Neutrophil (primary cell): Measurements from ENCODE around the gene RSU1.
"Not testable (repeated sequence)": the region's sequence is repeated elsewhere in the genome, so short reads cannot be mapped to it uniquely, and the experiment has no call there.

Source experiments
- H3K27ac ChIP-seq: fragments of 200-600 bp; sonication (generic); 2 replicates; pipeline ENCODE4 v1.5.1; 2016; ENCODE audit warnings: mild to moderate bottlenecking, moderate library complexity
- H3K27me3 ChIP-seq: fragments of 200-600 bp; sonication (generic); 2 replicates; pipeline ENCODE4 v1.6.0; 2016; ENCODE audit warnings: mild to moderate bottlenecking
- H3K36me3 ChIP-seq: fragments of 200-600 bp; sonication (generic); 2 replicates; pipeline ENCODE4 v1.5.1; 2017
- H3K4me1 ChIP-seq, 2 experiments: fragments of 200-600 bp in 1 of 2; sonication (generic) in 1 of 2; 1 replicate in 1 of 2; 2 replicates in 1 of 2; pipeline versions ENCODE4 v1.5.1 to v1.6.1; 2013 to 2016; ENCODE audit warnings: low read depth in 1 of 2, low read length in 1 of 2, mild to moderate bottlenecking in 1 of 2, moderate library complexity in 1 of 2; ENCODE audit not compliant: control insufficient read depth in 1 of 2, insufficient read depth in 1 of 2
- H3K4me3 ChIP-seq, 2 experiments: fragments of 200-600 bp in 1 of 2; sonication (generic) in 1 of 2; 1 replicate in 1 of 2; 2 replicates in 1 of 2; pipeline ENCODE4 v1.5.1; 2013 to 2016; ENCODE audit warnings: low read depth in 1 of 2, low read length in 1 of 2, mild to moderate bottlenecking in 1 of 2, moderate library complexity in 1 of 2
- H3K9me3 ChIP-seq: fragments of 200-600 bp; sonication (generic); 2 replicates; pipeline ENCODE4 v1.5.1; 2016
- TF ChIP-seq, protein P1 (sequence below): fragments of 200-600 bp; sonication (generic); IDR thresholded peaks from 2 replicates; pipeline ENCODE4 v1.5.1; 2016; ENCODE audit warnings: antibody characterized with exemption

Gene RSU1

DNA sequence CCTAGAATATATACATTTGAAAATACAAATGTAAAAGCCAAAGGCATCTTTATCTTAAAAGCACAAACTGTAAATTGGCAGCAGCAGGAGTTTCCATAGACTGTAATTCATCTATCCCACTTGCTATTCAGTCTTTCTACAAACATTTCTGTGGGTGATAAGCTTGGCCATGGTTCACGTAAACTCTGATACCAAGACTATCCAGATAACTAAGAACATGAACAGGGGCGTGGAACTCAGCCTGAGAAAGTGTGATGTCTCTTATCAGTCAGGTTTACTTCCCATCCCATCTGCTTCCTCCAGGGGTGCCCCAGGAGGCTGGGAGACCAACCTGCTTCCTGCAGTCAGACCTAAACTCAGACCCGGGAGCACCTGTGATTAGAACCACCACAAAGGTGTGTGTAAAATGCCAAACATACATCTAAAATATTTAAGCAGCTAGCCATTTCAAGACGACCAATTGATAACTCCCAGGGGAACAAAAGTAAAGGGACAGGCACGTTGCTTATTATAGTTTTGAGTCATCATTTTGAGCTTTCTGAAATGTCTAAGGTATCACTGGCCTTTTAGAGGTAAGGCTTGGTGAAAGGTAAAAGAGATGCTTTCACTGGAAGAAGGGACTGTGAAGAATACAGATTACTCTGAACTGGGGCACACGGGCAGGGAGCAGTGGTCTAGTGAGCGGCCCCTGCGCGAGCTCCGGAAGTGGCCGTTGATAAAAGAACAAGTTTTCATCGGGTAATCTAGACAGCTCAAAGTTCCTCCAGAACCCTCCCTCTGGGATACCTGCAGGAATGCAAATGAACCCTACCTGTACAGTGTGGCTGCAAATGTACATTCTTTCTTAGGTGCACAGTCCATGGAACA lies 51.5 kb downstream of the RSU1 start:
- TF ChIP-seq, protein P1, sequence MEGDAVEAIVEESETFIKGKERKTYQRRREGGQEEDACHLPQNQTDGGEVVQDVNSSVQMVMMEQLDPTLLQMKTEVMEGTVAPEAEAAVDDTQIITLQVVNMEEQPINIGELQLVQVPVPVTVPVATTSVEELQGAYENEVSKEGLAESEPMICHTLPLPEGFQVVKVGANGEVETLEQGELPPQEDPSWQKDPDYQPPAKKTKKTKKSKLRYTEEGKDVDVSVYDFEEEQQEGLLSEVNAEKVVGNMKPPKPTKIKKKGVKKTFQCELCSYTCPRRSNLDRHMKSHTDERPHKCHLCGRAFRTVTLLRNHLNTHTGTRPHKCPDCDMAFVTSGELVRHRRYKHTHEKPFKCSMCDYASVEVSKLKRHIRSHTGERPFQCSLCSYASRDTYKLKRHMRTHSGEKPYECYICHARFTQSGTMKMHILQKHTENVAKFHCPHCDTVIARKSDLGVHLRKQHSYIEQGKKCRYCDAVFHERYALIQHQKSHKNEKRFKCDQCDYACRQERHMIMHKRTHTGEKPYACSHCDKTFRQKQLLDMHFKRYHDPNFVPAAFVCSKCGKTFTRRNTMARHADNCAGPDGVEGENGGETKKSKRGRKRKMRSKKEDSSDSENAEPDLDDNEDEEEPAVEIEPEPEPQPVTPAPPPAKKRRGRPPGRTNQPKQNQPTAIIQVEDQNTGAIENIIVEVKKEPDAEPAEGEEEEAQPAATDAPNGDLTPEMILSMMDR: no peak
- Histone ChIP-seq H3K9me3 (no peaks in the 10 kb centered on the region), H3K36me3 (peaks cover 28% of the 10 kb centered on the region), H3K27me3 (no peaks in the 10 kb centered on the region), H3K27ac (no peak overlapping the region), H3K4me1 (no peaks in the 10 kb centered on the region), H3K4me3 (no peak overlapping the region)

DNA sequence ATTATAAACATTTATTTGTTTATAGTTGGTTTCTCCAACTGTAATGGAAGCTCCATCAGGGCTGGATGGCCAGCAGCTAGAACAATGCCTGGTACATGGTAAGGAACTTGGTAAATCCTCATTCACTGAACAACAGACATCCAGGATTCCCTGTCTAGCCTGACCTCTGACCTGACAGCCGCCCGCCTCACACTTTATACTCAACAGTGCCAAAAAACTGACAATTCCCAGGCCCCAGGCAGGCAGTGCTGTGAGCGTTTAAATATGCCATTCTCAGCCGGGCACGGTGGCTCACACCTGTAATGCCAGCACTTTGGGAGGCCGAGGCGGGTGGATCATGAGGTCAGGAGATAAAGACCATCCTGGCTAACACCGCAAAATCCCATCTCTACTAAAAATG lies 55.9 kb downstream of the RSU1 start:
- TF ChIP-seq, protein P1: no peak
- no peaks in the 10 kb centered on the region for H3K9me3 ChIP-seq

DNA sequence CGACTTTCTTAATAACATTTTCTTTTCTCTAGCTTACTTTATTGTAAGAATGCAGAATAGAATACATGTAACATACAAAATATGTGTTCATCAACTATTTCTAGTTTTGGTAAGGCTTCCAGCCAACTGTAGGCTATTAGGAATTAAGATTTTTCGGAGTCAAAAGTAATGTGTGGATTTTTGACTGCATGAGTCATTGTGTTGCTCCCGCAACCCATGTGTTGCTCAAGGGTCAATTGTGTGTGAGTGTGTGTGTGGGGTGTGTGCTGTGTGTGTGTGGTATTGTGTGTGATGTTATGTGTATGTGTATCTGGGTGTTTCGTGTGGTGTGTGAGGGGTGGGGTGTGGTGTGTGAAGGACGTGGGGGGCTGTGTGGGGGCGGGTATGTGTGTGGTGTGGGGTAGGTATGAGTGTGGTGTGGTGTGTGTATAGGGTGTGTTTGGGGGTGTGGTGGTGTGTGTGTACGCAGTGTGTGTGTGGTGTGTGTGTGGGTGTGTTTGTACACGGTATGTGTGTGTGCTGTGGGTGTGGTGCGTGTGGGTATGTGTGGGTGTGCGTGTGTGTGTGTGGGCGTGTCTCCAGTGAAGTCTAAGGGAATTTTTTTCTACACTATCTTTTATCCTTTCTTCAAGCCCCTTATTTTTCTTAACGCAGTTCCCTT lies 60.5 kb downstream of the RSU1 start:
- H3K27ac ChIP-seq: no peak overlapping the region
- H3K9me3 ChIP-seq: no peaks in the 10 kb centered on the region
- no peaks in the 10 kb centered on the region for H3K27me3 ChIP-seq
- H3K36me3 ChIP-seq: peaks cover 48% of the 10 kb centered on the region
- TF ChIP-seq, protein P1: no peak
- H3K4me3 ChIP-seq: no peak overlapping the region
- no peaks in the 10 kb centered on the region for H3K4me1 ChIP-seq

More for the DNA sequence above, 55.9 kb downstream of the RSU1 start:
- Histone ChIP-seq H3K27me3 (no peaks in the 10 kb centered on the region), H3K36me3 (peaks cover 39% of the 10 kb centered on the region), H3K4me1 (no peaks in the 10 kb centered on the region), H3K4me3 (no peak overlapping the region), H3K27ac (no peak overlapping the region)

DNA sequence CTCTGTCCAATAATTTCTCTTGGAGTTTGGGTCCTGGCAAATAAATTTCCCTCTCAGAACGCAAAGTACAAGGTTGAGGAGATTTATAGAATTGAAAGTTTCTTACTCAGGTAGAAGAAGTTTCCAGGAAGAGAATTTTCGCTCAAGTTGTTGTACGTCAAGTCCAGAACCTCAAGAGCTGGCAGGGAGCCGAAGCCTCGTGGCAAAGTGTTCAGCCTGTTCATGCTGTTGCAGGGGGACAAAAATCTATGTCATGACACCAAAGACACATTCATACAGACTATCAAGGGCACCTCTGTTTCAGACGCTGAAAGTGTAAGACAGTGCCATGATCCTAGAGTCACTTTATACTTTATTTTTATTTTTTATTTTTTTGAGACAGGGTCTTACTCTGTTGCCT lies 62.5 kb downstream of the RSU1 start:
- Histone ChIP-seq H3K9me3 (no peaks in the 10 kb centered on the region), H3K36me3 (peaks cover 60% of the 10 kb centered on the region), H3K4me1 (no peaks in the 10 kb centered on the region), H3K27me3 (no peaks in the 10 kb centered on the region), H3K4me3 (no peak overlapping the region), H3K27ac (no peak overlapping the region)
- TF ChIP-seq, protein P1: no peak

DNA sequence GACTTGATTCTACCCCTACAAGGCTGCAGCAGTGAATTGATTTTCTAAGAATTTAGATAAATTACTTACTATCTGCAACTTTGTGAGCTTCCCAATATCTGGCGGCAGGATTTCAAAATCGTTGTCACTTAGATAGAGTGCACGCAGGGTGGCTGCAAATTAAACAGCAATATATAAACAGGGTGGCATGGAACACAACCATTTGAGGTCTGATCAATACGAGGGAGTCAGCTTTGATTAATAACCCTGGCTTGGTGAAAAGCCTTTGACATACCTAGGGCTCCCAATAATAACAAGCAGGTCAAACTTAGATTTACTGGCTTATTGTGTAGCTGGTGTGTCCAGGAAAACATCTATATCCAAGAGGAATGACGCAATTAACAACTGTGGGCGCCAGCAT lies 64.4 kb downstream of the RSU1 start:
- H3K4me3 ChIP-seq, H3K27ac ChIP-seq, H3K4me1 ChIP-seq, H3K27me3 ChIP-seq, H3K9me3 ChIP-seq: not testable (repeated sequence)
- peaks cover 73% of the 10 kb centered on the region for H3K36me3 ChIP-seq

DNA sequence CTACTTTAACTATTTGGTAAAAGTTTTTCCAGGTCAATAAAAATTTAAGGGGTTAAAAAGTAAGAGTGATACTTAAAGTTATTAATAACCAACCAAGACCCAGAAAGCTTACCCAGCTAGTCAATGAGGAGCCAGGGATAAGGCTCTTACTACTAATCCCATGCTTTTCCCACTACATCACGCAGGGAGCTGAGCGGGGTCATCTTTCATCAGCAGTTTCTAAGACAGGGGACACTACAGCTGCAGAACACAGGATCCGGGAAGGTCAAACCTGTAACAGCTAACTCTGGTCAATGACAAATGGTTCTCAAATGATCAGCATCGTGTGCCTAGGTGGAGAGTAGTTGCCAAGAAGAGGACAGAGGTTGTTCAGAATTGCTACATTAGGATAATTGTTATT lies 65.1 kb downstream of the RSU1 start:
- Histone ChIP-seq H3K9me3 (no peaks in the 10 kb centered on the region), H3K27ac (no peak overlapping the region), H3K27me3 (no peaks in the 10 kb centered on the region), H3K36me3 (peaks cover 67% of the 10 kb centered on the region), H3K4me3 (no peak overlapping the region), H3K4me1 (no peaks in the 10 kb centered on the region)
- TF ChIP-seq, protein P1: no peak
